Ishikawa (cell line): ENCODE results near the gene AQP12A.

Experiments used
- CEBPB ChIP-seq: IDR thresholded peaks from 2 replicates; pipeline ENCODE4 v1.6.1; 2012
- CREB1 ChIP-seq: IDR thresholded peaks from 2 replicates; pipeline ENCODE4 v1.6.1; 2012; ENCODE audit warnings: low read depth
- EGR1 ChIP-seq: IDR thresholded peaks from 2 replicates; pipeline ENCODE4 v1.6.1; 2012
- EP300 ChIP-seq: IDR thresholded peaks from 2 replicates; pipeline ENCODE4 v1.6.1; 2012; ENCODE audit warnings: borderline replicate concordance
- FOXM1 ChIP-seq: IDR thresholded peaks from 2 replicates; pipeline ENCODE4 v1.6.1; 2012; ENCODE audit warnings: low read depth, borderline replicate concordance
- MAX ChIP-seq: IDR thresholded peaks from 2 replicates; pipeline ENCODE4 v1.6.1; 2012
- NFIC ChIP-seq: IDR thresholded peaks from 2 replicates; pipeline ENCODE4 v1.6.1; 2012
- RAD21 ChIP-seq: IDR thresholded peaks from 2 replicates; pipeline ENCODE4 v1.6.1; 2012; ENCODE audit warnings: low read depth
- REST ChIP-seq: IDR thresholded peaks from 2 replicates; pipeline ENCODE4 v1.6.1; 2012; ENCODE audit warnings: low read depth, mild to moderate bottlenecking
- TAF1 ChIP-seq: IDR thresholded peaks from 2 replicates; pipeline ENCODE4 v1.6.1; 2012; ENCODE audit warnings: low read depth, mild to moderate bottlenecking
- TCF12 ChIP-seq: IDR thresholded peaks from 2 replicates; pipeline ENCODE4 v1.6.1; 2012; ENCODE audit warnings: low read depth
- TEAD4 ChIP-seq: IDR thresholded peaks from 2 replicates; pipeline ENCODE4 v1.6.1; 2012
- USF1 ChIP-seq: IDR thresholded peaks from 2 replicates; pipeline ENCODE4 v1.6.1; 2012
- YY1 ChIP-seq: IDR thresholded peaks from 2 replicates; pipeline ENCODE4 v1.6.1; 2012; ENCODE audit warnings: low read depth
- ZBTB7A ChIP-seq: IDR thresholded peaks from 2 replicates; pipeline ENCODE4 v1.6.1; 2012; ENCODE audit warnings: low read depth

AQP12A gene

GRCh38 chr2:240686460-240686859, 5.2 kb upstream of the AQP12A start:
- TF ChIP-seq RAD21 (no peak), NFIC (no peak), EP300 (no peak), MAX (no peak), REST (no peak), ZBTB7A (no peak), YY1 (no peak), TEAD4 (no peak), USF1 (no peak), CREB1 (no peak)

GRCh38 chr2:240687045-240687740, 4.5 kb upstream of the AQP12A start:
- TF ChIP-seq TCF12 (no peak), YY1 (no peak), FOXM1 (no peak), EP300 (no peak), RAD21 (no peak), CREB1 (no peak), ZBTB7A (no peak), TEAD4 (no peak), MAX (no peak), NFIC (no peak), CEBPB (no peak), EGR1 (no peak), REST (no peak), TAF1 (no peak), USF1 (no peak)

GRCh38 chr2:240687741-240688552, 3.7 kb upstream of the AQP12A start:
- TF ChIP-seq EP300 (no peak), EGR1 (no peak), RAD21 (no peak)

- no peak for TF ChIP-seq YY1
- TF ChIP-seq MAX: no peak
- TF ChIP-seq REST: no peak
- TF ChIP-seq TCF12: no peak
- TF ChIP-seq RAD21: no peak
- TF ChIP-seq CEBPB: no peak
- TF ChIP-seq FOXM1: no peak
- no peak for TF ChIP-seq ZBTB7A
Observed at GRCh38 chr2:240688553-240688919, 3.1 kb upstream of the AQP12A start.
